NCI-H1930 (cell line): ENCODE data around the gene AGK.
A peak's percentile ranks its signal among the peaks of the same experiment; 100 is the strongest.
"Not testable (repeated sequence)": the region's sequence is repeated elsewhere in the genome, so short reads cannot be mapped to it uniquely, and the experiment has no call there.

Experiments
- DNase-seq, 2 experiments: peaks; one replicate each; lab custom pipeline; 2025; lab: John Stamatoyannopoulos, UW

The AGK gene

GRCh38 chr7:141679014-141679413, 127.8 kb downstream of the AGK start:
- DNase-seq, result no peak

DNA sequence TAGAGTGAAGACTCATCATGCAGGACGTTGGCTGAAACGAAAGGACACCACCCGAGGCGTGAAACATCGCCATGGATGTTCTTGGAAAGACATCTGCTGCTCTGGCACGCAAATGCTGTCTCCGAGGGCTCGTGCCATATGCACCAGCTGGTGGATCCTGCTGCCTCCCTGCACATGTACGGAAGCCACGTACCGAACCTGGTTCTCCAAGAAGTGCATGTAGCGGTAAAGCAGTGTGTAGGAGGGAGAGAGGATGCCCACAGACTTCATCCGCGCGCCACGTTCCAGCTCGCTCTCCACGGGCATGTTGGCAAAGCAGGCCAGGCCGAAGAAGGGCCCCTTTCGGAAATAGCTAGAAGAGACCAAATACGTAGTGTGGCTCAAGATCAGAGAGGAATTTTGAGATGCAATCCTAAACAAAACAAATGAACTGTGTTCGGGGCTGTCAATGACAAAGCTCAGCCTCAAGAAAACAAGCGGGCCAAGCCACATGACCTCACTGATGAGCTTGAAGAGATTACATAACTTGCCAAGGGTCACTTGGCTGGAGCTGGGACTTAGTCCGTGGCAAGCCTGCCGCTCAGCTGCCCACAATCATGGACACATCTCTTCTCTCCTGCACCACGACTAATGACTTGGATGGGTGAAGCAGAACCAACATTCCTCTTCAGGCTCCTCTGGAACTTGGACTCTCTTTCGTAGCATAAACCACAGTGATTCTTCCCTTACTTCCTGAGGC, 134.2 kb downstream of the AGK start:
- DNase-seq, result no peak

DNA sequence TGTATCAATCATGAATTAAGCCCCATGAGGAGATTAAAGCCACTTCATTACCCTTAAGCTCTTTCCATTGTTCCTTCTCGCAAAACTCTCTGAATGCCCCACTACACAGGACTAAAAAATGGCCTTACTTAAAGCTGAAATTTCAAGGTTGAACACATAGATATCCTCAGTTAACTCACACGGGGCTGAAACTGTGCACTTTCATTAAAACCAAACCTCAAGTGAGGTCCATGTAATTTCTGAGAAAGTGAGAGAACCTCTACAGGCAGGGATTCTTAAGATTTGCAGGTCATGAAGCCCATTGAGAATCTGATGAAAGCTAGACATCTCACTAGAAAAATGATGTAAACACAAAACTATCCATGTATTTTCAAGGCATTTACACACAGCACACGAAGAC, 134.9 kb downstream of the AGK start:
- DNase-seq, result no peak

- DNase-seq, result no peak
These were observed 135.5 kb downstream of the AGK start for GRCh38 chr7:141686670-141687069.

DNA sequence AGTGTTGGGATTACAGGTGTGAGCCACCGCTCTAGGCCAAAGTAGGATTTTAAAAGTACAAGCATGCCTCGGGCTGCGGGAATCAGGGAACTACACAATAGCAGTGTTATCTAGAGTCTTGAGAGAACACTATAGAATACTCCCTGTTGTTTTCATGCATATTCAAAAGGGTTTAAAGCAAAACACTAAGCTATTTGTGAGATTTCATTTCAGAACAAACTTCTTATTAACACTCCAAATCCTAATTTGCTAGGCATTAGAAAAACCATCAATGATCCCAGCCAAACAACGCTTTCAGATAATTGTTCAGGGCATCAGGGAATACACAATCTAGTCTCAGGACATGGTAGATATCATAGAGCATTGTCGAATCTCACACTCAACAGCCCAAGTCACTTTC, 136.8 kb downstream of the AGK start:
- no peak for DNase-seq

DNA sequence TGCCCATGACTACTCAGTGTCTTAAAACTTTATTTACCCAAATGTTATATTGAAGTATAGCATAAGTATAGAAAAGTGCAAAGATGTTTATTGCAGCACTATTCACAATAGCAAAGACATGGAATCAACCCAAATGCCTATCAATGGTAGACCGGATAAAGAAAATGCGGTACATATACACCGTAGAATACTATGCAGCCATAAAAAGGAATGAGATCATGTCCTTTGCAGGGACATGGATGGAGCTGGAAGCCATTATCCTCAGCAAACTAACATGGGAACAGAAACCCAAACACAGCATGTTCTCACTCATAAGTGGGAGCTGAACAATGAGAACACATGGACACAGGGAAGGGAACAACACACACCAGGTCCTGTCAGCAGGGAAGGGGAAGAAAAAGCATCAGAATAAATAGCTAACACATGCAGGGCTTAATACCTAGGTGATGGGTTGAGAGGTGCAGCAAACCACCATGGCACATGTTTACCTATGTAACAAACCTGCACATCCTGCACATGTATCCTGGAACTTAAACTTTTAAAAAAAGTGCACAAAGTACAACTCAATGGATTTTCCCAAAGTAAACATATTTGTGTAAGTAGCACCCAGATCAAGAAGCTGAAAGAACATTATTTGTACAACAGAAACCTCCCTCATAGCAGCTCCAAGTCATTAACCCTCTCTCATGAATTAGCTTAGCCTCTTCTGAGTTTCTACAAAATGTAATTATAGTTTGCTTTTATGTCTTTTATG, 138.0 kb downstream of the AGK start:
- not testable (repeated sequence) for DNase-seq

DNA sequence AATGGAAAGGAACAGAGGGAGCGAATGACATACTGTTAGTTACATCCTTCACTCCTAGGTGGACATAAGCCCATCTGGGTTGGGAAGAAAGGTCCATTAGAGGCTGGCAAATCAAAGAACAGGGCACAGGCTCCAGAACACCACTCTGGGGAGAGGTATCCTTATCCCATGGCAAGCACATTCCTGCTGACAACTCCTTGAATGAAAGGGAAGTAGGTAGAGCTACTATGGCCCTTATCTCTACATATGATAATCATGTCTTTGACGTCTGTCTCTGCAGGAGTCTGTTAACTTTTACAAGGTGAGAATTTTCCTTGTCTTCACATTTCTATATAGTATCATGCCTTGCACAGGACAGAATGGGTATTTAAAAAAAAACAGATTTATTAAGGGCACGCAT, 140.3 kb downstream of the AGK start:
- DNase-seq, result no peak

DNA sequence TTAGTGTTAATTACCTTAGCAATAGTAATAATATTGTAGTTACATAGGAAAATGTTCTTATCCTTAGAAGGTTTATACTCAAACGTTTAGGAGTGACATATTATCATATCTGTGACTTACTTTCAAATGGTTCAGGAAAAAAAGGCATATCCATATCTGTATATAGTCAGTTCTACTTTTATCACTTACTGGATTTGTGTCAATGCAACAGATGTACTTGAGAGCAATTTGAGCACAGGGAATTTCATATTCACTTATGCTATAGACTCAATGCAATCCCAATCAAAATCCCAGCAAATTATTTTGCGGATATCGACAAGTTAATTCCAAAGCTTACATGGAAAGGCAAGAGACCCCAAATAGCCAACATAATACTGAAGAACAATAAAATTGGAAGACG, 140.8 kb downstream of the AGK start:
- DNase-seq, result no peak

DNA sequence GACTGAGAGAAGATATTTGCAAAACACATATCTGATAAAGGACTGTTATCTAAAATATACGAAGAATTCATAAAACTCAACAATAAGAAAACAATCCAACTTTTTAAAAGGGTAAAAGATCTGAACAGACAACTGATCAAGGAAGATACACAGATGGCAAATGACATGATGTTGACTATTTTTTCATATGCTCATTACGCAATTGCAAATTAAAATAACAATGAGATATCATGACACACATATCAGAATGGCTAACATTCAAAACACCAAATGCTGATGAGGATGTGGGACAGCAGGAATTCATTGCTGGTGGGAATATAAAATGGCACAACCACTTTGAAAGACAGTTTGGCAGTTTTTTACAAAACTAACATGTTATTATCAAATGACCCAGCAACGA, 141.9 kb downstream of the AGK start:
- DNase-seq, result no peak

GRCh38 chr7:141695803-141696289, 144.6 kb downstream of the AGK start:
- DNase-seq, result no peak

GRCh38 chr7:141696348-141696747, 145.1 kb downstream of the AGK start:
- no peak for DNase-seq

DNA sequence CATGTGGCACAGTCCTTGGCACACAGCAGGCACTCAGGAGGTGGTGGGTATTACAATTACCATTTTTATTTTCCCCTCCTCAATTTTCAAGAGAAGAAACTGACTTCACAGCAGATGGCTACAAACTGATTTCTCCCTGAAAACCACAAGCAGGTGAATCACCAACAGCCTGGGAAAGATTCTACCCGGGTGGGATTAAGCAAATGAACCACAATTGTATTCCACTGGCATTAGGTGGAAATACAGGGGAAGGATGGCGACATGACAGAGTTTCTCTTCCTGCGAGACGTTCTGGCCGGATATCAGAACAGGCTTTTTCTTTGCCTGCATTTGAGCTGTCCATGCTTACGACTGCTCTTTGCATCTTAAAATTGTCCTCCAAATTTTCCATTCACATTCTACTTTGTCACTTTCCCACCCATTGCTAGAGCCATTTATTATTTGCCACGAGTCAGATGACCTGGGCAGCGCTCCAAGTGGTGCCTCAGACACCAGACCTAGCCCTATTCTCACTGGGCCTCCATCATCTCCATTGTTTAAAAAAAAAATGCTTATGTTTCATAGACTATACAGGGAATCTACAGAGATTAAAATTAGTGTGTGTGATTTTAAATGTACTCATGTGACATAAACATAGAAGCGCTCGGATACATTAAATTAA, 146.1 kb downstream of the AGK start:
- no peak for DNase-seq

GRCh38 chr7:141698247-141699015, 147.2 kb downstream of the AGK start:
- DNase-seq, result no peak

- no peak for DNase-seq
These were observed 148.7 kb downstream of the AGK start for GRCh38 chr7:141699860-141700259.

- DNase-seq, result no peak
These were observed 149.2 kb downstream of the AGK start for GRCh38 chr7:141700296-141700847.

DNA sequence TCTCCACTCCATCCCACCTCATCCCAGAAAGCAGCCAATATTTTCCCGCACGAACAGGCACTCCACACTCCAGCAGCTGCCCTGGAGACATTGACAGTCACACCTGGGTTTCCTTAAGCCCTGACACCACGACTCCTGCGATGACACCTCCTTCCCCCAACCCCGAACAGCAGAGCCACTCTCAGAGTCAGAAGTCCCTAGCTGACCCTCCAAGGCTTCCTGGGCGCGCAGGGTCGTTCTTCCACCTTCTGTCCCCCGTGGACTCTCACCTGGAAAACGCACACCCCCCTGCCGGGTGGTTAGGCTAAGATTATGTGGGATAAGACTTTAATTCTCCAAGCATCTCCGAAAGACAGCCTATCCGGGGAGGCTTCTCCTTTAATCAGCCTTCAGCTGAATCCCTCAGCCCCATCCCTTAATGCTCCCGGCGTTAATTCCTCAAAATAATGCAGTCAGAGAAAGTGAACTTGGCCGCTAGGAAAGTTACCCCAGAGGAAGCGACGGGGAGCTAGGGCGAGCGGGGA, 149.7 kb downstream of the AGK start:
- DNase-seq, result no peak

- peak in 1 of 2 experiments; percentile 28 for DNase-seq
These were observed 150.4 kb downstream of the AGK start for GRCh38 chr7:141701489-141702046.

GRCh38 chr7:141702047-141702567, 150.9 kb downstream of the AGK start, which contains the start of gene DENND11:
Gene DENND11 (minus strand): TSS chr7:141702166. CDS start chr7:141702153, 13 bp downstream.
- DNase-seq, result peak in 1 of 2 experiments; percentile 69

- no peak for DNase-seq
These were observed 151.7 kb downstream of the AGK start for GRCh38 chr7:141702892-141703291.

DNA sequence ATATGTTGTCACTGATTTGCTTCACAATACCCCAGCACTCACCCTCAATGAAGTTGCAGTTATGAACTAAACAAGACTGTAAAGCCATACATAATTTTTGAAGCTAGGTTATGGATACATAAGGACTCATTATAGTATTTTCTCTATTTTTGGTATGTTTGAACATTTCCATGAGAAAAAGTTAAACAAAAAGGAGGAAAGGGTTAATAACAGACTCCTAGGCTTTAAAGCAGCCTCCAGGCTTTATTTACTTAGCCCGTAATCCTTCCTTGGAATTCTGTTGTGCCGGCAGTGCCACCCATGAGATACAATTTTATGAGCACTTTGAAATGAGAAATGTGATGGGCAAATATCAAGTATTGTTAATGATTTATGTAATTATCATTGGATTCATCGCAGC, 152.9 kb downstream of the AGK start:
- no peak for DNase-seq

GRCh38 chr7:141704741-141705140, 153.5 kb downstream of the AGK start:
- DNase-seq, result no peak
